ENCODE data around the gene TTC39C.

DNA sequence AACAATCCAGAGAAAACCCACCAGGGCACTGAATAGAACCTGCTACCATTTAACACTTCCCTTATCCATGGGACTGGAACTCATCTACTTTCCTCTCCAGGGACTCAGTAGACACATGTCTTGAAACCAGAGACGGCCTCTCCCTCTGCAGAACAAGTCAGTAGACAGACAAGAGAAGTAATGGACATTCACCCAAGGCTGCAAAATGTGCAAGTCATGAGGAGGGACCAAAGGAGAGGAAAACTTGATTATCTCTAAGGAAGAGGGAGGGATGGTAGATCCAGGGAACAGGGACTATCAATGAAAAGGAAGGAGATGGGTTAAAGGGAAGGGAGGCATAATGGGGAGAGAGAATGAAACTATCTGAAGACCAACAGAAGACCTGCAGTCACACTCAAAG lies 5.3 kb upstream of the TTC39C start:
- no peak for TF ChIP-seq POLR2A (IDR thresholded peaks at IDR 0.05)
- TF ChIP-seq, protein P1, sequence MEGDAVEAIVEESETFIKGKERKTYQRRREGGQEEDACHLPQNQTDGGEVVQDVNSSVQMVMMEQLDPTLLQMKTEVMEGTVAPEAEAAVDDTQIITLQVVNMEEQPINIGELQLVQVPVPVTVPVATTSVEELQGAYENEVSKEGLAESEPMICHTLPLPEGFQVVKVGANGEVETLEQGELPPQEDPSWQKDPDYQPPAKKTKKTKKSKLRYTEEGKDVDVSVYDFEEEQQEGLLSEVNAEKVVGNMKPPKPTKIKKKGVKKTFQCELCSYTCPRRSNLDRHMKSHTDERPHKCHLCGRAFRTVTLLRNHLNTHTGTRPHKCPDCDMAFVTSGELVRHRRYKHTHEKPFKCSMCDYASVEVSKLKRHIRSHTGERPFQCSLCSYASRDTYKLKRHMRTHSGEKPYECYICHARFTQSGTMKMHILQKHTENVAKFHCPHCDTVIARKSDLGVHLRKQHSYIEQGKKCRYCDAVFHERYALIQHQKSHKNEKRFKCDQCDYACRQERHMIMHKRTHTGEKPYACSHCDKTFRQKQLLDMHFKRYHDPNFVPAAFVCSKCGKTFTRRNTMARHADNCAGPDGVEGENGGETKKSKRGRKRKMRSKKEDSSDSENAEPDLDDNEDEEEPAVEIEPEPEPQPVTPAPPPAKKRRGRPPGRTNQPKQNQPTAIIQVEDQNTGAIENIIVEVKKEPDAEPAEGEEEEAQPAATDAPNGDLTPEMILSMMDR (IDR thresholded peaks at IDR 0.05), result no peak

Data from esophagus squamous epithelium (tissue), 4 donors.